ENCODE measurements around the gene MRPL32. TPM values are rescaled to one million over a fixed set of nuclear protein-coding genes. Genes with fewer than 3 reads are reported as not detected.

Gene MRPL32
- total RNA-seq, 1 experiment from 2014 or later, result 87.8 TPM

DNA sequence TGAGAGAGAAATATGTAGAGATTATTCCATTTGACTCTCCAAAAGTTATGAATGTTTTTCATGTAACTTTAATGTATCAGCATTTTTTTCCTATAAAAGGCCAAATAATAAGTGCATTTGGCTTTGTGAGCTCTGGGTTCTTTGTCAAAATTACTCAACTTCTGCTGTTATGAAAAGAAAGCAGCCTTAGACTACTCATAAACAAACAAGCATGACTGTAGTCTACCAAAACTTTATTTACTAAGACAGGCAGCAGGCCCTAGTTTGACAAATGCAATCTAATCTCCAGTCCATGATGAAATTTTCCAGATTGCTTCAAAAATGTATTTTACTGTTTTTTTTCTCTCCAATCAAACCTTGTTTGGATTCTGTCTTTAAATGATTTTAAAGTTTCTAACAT is 46.3 kb downstream of the MRPL32 start:
- Mint-ChIP-seq H3K36me3 (ENCODE audit: insufficient read depth, unreplicated experiment) (no peaks in the 10 kb centered on the region), H3K9me3 (ENCODE audit: low read depth, unreplicated experiment) (no peaks in the 10 kb centered on the region), H3K27me3 (ENCODE audit: unreplicated experiment) (peaks cover 59% of the 10 kb centered on the region), H3K27ac (ENCODE audit: unreplicated experiment) (no peak overlapping the region), H3K4me3 (ENCODE audit: low read depth, unreplicated experiment) (no peak overlapping the region), H3K4me1 (ENCODE audit: low read depth, unreplicated experiment) (no peaks in the 10 kb centered on the region)
- no TSS peak for BruUV-seq (replicated peaks)
- CTCF ChIA-PET, result interaction anchor here (1.0 kb wide), 1 partner anchor 425 kb away, joined by 3 read pairs; no protein-coding TSS in a partner anchor
- DNase-seq, result no peak
- TF ChIP-seq, protein P1, sequence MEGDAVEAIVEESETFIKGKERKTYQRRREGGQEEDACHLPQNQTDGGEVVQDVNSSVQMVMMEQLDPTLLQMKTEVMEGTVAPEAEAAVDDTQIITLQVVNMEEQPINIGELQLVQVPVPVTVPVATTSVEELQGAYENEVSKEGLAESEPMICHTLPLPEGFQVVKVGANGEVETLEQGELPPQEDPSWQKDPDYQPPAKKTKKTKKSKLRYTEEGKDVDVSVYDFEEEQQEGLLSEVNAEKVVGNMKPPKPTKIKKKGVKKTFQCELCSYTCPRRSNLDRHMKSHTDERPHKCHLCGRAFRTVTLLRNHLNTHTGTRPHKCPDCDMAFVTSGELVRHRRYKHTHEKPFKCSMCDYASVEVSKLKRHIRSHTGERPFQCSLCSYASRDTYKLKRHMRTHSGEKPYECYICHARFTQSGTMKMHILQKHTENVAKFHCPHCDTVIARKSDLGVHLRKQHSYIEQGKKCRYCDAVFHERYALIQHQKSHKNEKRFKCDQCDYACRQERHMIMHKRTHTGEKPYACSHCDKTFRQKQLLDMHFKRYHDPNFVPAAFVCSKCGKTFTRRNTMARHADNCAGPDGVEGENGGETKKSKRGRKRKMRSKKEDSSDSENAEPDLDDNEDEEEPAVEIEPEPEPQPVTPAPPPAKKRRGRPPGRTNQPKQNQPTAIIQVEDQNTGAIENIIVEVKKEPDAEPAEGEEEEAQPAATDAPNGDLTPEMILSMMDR (IDR thresholded peaks at IDR 0.05; ENCODE audit: unreplicated experiment), result no peak
- intact Hi-C loops (cut with micrococcal nuclease; ENCODE audit: unreplicated experiment), result no loop called here

DNA sequence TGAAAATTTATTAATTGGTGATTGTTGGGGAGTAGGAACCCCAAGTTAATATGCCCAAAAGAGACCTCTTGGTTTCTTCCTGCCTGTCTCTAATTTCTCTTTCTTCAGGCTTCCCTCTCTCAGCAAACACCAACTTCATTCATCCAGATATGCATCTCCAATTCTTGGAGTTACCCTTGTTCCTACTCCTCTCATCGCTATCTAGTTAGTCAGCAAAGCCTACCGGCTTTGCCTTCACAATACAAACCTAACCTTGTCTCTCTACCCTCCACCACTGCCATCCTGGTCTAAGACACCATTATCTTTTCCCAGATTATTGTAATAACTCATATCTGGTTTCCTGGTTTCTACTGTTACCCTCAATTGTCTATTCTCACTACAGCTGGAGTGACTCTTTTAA is 47.9 kb downstream of the MRPL32 start:
- Mint-ChIP-seq H3K4me1 (ENCODE audit: low read depth, unreplicated experiment) (no peaks in the 10 kb centered on the region), H3K36me3 (ENCODE audit: insufficient read depth, unreplicated experiment) (no peaks in the 10 kb centered on the region), H3K4me3 (ENCODE audit: low read depth, unreplicated experiment) (no peak overlapping the region), H3K27me3 (ENCODE audit: unreplicated experiment) (peaks cover 44% of the 10 kb centered on the region), H3K9me3 (ENCODE audit: low read depth, unreplicated experiment) (peaks cover 6% of the 10 kb centered on the region), H3K27ac (ENCODE audit: unreplicated experiment) (no peak overlapping the region)
- no peak for DNase-seq
- TF ChIP-seq, protein P1 (IDR thresholded peaks at IDR 0.05; ENCODE audit: unreplicated experiment), result no peak
- intact Hi-C loops (cut with micrococcal nuclease; ENCODE audit: unreplicated experiment), result no loop called here
- BruUV-seq (replicated peaks), result no TSS peak
- CTCF ChIA-PET, result no interaction called here

DNA sequence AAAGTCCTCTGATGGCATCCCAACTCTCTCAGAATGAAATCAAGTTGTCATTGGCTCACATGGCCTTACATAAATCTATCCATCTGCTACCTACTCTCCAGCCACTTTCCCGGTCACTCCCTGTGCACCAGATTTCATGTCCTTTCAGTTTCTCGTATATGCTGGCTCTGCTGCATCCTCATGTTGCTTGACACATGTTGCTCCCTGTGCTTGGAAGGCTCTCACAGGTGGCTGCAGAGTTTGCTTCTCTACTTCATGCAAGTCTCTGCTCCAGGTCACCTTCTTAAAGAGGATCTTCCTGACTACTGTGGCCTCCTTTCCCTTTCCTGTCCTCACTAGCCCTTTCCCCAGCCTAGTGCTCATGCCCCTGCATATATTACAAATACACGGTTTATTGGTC is 48.3 kb downstream of the MRPL32 start:
- H3K4me1 Mint-ChIP-seq (ENCODE audit: low read depth, unreplicated experiment), result no peaks in the 10 kb centered on the region
- no peaks in the 10 kb centered on the region for H3K36me3 Mint-ChIP-seq (ENCODE audit: insufficient read depth, unreplicated experiment)
- CTCF ChIA-PET, result interaction anchor here (0.6 kb wide), 1 partner anchor 382 kb away, joined by 3 read pairs; no protein-coding TSS in a partner anchor
- H3K27ac Mint-ChIP-seq (ENCODE audit: unreplicated experiment), result no peak overlapping the region
- DNase-seq, result no peak
- H3K27me3 Mint-ChIP-seq (ENCODE audit: unreplicated experiment), result peaks cover 39% of the 10 kb centered on the region
- intact Hi-C loops (cut with micrococcal nuclease; ENCODE audit: unreplicated experiment), result no loop called here
- TF ChIP-seq, protein P1 (IDR thresholded peaks at IDR 0.05; ENCODE audit: unreplicated experiment), result no peak
- peaks cover 6% of the 10 kb centered on the region for H3K9me3 Mint-ChIP-seq (ENCODE audit: low read depth, unreplicated experiment)
- no TSS peak for BruUV-seq (replicated peaks)
- H3K4me3 Mint-ChIP-seq (ENCODE audit: low read depth, unreplicated experiment), result no peak overlapping the region

DNA sequence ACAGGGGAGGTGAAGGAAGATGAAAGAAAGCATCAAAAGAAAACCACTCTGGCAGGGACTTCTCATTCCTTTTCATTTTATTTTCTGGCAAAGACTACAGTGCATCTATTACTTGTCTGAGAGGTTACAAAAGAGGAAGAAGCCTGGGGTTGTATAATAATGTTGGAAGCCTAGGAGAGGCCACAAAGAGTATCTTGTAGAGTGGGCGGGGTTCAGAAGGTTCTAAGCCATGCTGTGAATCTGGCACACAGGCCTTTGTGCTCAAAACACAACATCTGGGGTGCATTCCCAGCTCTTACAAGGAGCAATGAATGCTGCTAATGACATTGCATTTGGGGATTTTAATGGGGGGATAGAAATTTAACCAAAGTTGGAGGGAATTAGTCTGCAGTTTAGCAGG is 49.4 kb downstream of the MRPL32 start:
- Mint-ChIP-seq H3K4me1 (ENCODE audit: low read depth, unreplicated experiment) (no peaks in the 10 kb centered on the region), H3K27me3 (ENCODE audit: unreplicated experiment) (peaks cover 28% of the 10 kb centered on the region), H3K9me3 (ENCODE audit: low read depth, unreplicated experiment) (peaks cover 10% of the 10 kb centered on the region), H3K4me3 (ENCODE audit: low read depth, unreplicated experiment) (no peak overlapping the region), H3K27ac (ENCODE audit: unreplicated experiment) (no peak overlapping the region), H3K36me3 (ENCODE audit: insufficient read depth, unreplicated experiment) (no peaks in the 10 kb centered on the region)
- DNase-seq, result no peak
- intact Hi-C loops (cut with micrococcal nuclease; ENCODE audit: unreplicated experiment), result no loop called here
- BruUV-seq (replicated peaks), result no TSS peak
- CTCF ChIA-PET, result no interaction called here
- TF ChIP-seq, protein P1 (IDR thresholded peaks at IDR 0.05; ENCODE audit: unreplicated experiment), result no peak
